ENCODE measurements around the gene LRMDA. TPM values are rescaled to one million over a fixed set of nuclear protein-coding genes. Genes with fewer than 3 reads are reported as not detected.

LRMDA gene
- total RNA-seq, 2 donors from 2014 or later: 9.6 to 12.6 TPM

GRCh38 chr10:76229341-76229740, 797.9 kb downstream of the LRMDA start:
- intact Hi-C loops (cut with DNase I): no loop called here
- H3K27me3 ChIP-seq (replicated peaks; ENCODE audit: insufficient read depth): no peaks in the 10 kb centered on the region
- H3K4me3 ChIP-seq: no peak overlapping the region
- no peak overlapping the region for H3K27ac ChIP-seq
- DNase-seq (ENCODE audit: low spot score): no peak
- no peaks in the 10 kb centered on the region for H3K4me1 ChIP-seq (replicated peaks)
- TF ChIP-seq, protein P1, sequence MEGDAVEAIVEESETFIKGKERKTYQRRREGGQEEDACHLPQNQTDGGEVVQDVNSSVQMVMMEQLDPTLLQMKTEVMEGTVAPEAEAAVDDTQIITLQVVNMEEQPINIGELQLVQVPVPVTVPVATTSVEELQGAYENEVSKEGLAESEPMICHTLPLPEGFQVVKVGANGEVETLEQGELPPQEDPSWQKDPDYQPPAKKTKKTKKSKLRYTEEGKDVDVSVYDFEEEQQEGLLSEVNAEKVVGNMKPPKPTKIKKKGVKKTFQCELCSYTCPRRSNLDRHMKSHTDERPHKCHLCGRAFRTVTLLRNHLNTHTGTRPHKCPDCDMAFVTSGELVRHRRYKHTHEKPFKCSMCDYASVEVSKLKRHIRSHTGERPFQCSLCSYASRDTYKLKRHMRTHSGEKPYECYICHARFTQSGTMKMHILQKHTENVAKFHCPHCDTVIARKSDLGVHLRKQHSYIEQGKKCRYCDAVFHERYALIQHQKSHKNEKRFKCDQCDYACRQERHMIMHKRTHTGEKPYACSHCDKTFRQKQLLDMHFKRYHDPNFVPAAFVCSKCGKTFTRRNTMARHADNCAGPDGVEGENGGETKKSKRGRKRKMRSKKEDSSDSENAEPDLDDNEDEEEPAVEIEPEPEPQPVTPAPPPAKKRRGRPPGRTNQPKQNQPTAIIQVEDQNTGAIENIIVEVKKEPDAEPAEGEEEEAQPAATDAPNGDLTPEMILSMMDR (IDR thresholded peaks at IDR 0.05): no peak
- TF ChIP-seq POLR2A (IDR thresholded peaks at IDR 0.05) (no peak), POLR2AphosphoS5 (IDR thresholded peaks at IDR 0.05) (no peak)
- 91% methylated on average over 5 of the region's 5 CpGs for WGBS
- H3K9me3 ChIP-seq: no peaks in the 10 kb centered on the region
- no peaks in the 10 kb centered on the region for H3K36me3 ChIP-seq

GRCh38 chr10:76230921-76231285, 799.5 kb downstream of the LRMDA start:
- no peaks in the 10 kb centered on the region for H3K9me3 ChIP-seq
- no peak for DNase-seq (ENCODE audit: low spot score)
- TF ChIP-seq POLR2A (IDR thresholded peaks at IDR 0.05) (no peak), POLR2AphosphoS5 (IDR thresholded peaks at IDR 0.05) (no peak)
- TF ChIP-seq, protein P1 (IDR thresholded peaks at IDR 0.05): no peak
- no peak overlapping the region for H3K4me3 ChIP-seq
- H3K27me3 ChIP-seq (replicated peaks; ENCODE audit: insufficient read depth): no peaks in the 10 kb centered on the region
- no peak overlapping the region for H3K27ac ChIP-seq
- H3K4me1 ChIP-seq (replicated peaks): no peaks in the 10 kb centered on the region
- intact Hi-C loops (cut with DNase I): no loop called here
- 62% methylated on average over 1 of the region's 1 CpG for WGBS
- H3K36me3 ChIP-seq: no peaks in the 10 kb centered on the region

- DNase-seq (ENCODE audit: low spot score): no peak
- intact Hi-C loops (cut with DNase I): no loop called here
- Histone ChIP-seq H3K4me3 (no peak overlapping the region), H3K27me3 (replicated peaks; ENCODE audit: insufficient read depth) (no peaks in the 10 kb centered on the region), H3K36me3 (no peaks in the 10 kb centered on the region), H3K27ac (no peak overlapping the region), H3K9me3 (no peaks in the 10 kb centered on the region), H3K4me1 (replicated peaks) (no peaks in the 10 kb centered on the region)
- TF ChIP-seq, protein P1 (IDR thresholded peaks at IDR 0.05): no peak
- 28% methylated on average over 2 of the region's 2 CpGs for WGBS
These were observed 800.0 kb downstream of the LRMDA start for GRCh38 chr10:76231286-76231934.

DNA sequence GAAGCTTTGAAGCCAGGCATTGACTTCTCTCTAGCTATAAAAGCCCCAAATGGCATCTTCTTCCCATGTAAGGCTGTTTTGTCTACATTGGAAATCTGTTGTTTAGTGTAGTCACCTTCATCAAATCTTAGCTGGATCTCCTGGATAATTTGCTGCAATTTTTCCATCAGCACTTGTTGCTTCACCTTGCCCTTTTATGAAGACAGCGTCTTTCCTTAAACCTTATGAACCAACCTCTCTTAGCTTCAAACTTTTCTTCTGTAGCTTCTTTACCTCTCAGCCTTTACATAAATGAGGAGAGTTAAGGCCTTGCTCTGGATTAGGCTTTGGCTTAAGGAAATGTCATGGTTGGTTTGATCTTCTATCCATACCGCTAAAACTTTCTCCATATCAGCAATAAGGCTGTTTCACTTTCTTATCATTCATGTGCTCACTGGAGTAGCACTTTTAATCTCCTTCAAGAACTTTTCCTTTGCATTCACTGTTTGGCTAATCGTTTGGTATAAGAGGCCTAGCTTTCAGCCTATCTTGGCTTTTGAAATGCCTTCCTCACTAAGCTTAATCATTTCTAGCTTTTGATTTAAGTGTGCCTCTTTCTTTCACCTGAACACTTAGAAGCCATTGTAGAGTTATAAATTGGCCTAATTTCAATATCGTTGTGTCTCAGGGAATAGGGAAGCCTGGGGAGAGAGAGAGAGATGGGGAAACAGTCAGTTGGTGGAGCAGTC, 803.2 kb downstream of the LRMDA start:
- Histone ChIP-seq H3K4me3 (no peak overlapping the region), H3K27ac (no peak overlapping the region), H3K27me3 (replicated peaks; ENCODE audit: insufficient read depth) (no peaks in the 10 kb centered on the region), H3K36me3 (no peaks in the 10 kb centered on the region), H3K4me1 (replicated peaks) (no peaks in the 10 kb centered on the region), H3K9me3 (no peaks in the 10 kb centered on the region)
- intact Hi-C loops (cut with DNase I): no loop called here
- TF ChIP-seq, protein P1 (IDR thresholded peaks at IDR 0.05): no peak
- TF ChIP-seq POLR2AphosphoS5 (IDR thresholded peaks at IDR 0.05): no peak
- no peak for TF ChIP-seq POLR2A (IDR thresholded peaks at IDR 0.05)
- WGBS: 93% methylated on average over 4 of the region's 4 CpGs
- DNase-seq (ENCODE audit: low spot score): no peak

DNA sequence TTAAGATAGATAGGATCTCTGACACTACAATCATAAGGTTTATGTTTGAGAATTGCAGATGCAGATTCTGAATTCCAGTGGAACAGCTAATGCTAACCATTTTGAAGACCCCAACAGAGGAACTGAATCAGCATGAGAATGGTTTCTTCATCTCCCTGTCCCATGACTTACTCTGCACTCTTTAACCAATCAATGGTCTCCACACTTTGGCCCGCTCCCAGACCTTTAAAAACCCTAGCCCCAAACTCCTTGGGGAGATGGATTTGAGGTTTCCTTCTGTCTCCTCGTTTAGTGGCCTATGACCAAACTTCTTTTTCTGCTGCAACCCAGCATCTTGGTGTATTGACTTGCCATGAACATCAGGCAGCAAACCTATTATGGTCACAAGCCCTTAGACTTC, 804.9 kb downstream of the LRMDA start:
- Histone ChIP-seq H3K9me3 (no peaks in the 10 kb centered on the region), H3K4me3 (no peak overlapping the region), H3K27me3 (replicated peaks; ENCODE audit: insufficient read depth) (no peaks in the 10 kb centered on the region), H3K36me3 (no peaks in the 10 kb centered on the region), H3K4me1 (replicated peaks) (no peaks in the 10 kb centered on the region), H3K27ac (no peak overlapping the region)
- WGBS: 63% methylated on average over 2 of the region's 2 CpGs
- DNase-seq (ENCODE audit: low spot score): no peak
- TF ChIP-seq POLR2A (IDR thresholded peaks at IDR 0.05) (no peak), POLR2AphosphoS5 (IDR thresholded peaks at IDR 0.05) (no peak)
- TF ChIP-seq, protein P1 (IDR thresholded peaks at IDR 0.05): no peak
- intact Hi-C loops (cut with DNase I): no loop called here
